NCI-H510A treated with DMSO at 0.1 percent for 48 hours (cell line): Measurements from ENCODE around the gene PGBD5.
"Not testable (repeated sequence)": the region's sequence is repeated elsewhere in the genome, so short reads cannot be mapped to it uniquely, and the experiment has no call there.

Source experiments
- DNase-seq: peaks from one replicate; lab custom pipeline; 2025; lab: John Stamatoyannopoulos, UW

Gene PGBD5, protein sequence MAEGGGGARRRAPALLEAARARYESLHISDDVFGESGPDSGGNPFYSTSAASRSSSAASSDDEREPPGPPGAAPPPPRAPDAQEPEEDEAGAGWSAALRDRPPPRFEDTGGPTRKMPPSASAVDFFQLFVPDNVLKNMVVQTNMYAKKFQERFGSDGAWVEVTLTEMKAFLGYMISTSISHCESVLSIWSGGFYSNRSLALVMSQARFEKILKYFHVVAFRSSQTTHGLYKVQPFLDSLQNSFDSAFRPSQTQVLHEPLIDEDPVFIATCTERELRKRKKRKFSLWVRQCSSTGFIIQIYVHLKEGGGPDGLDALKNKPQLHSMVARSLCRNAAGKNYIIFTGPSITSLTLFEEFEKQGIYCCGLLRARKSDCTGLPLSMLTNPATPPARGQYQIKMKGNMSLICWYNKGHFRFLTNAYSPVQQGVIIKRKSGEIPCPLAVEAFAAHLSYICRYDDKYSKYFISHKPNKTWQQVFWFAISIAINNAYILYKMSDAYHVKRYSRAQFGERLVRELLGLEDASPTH

GRCh38 chr1:230426246-230427093 lies at the start of gene PGBD5:
PGBD5 (minus strand) TSS chr1:230426332; CDS start chr1:230425928, 404 bp downstream.
- peak; percentile 82 for DNase-seq

GRCh38 chr1:230474924-230475323 lies 48.8 kb upstream of the PGBD5 start:
- not testable (repeated sequence) for DNase-seq

GRCh38 chr1:230470750-230471149 lies 44.6 kb upstream of the PGBD5 start:
- not testable (repeated sequence) for DNase-seq

DNA sequence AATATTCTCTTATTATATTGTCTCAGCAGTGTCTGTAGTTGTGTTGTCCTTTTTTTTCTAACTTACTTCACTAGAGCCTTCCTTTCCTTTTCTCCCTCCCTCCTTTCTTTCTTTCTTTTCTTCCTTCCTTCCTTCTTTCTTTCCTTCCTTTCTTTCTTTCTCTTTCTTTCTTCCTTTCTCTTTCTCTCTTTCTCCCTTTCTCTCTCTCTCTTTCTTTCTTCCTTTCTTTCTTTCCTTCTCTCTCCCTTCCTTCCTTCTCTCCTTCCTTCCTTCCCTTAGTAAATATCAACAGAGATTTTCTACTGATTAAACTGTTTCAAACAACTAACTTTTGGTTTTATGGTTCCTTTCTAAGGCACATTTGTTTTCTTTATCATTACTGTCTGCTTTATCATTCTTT lies 43.1 kb upstream of the PGBD5 start:
- DNase-seq: no peak

GRCh38 chr1:230465691-230466090 lies 39.6 kb upstream of the PGBD5 start:
- no peak for DNase-seq

- DNase-seq: no peak
These were observed 38.5 kb upstream of the PGBD5 start for GRCh38 chr1:230464671-230465070.

DNA sequence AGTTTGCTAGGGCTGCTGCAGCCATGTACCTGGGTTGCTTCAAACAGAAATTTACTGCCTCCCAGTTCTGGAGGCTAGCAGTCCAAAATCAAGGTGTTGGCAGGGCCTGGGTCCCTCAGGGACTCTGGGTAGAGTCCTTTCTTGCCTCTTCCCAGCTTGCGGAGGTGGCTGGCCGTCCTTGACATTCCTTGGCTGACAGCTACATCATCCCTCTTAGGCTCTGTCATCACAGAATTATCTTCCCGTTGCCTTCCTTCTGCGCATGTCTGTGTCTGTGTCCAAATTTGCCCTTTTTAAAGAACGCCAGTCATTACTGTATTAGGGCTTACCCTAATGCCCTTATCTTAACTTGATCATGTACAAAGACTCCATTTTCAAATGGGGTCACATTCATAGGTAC lies 37.6 kb upstream of the PGBD5 start:
- no peak for DNase-seq

GRCh38 chr1:230463326-230463725 lies 37.2 kb upstream of the PGBD5 start:
- no peak for DNase-seq

GRCh38 chr1:230459465-230459864 lies 33.3 kb upstream of the PGBD5 start:
- DNase-seq: no peak

GRCh38 chr1:230458509-230458908 lies 32.4 kb upstream of the PGBD5 start:
- DNase-seq: no peak

GRCh38 chr1:230456478-230456877 lies 30.3 kb upstream of the PGBD5 start:
- no peak for DNase-seq

DNA sequence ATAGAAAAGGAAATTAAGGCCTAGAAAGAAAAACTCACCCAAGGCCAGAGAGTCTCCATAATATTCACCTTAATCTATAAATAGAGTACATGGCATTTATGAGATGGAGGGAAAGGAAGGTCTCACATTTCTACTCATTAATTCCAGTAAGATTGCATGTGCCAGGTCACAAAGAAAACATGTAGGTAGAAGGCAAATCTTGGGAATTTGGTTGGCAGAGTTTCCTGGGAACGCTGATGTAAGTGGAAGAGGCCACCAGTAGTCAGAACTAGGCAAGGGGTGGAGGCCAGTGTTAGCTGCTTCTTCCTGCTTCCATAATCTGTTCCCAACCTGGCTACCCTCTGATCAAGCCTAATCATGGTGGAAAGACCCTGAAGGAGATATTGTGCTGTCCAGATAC lies 29.2 kb upstream of the PGBD5 start:
- no peak for DNase-seq

GRCh38 chr1:230453377-230453776 lies 27.2 kb upstream of the PGBD5 start:
- DNase-seq: no peak

DNA sequence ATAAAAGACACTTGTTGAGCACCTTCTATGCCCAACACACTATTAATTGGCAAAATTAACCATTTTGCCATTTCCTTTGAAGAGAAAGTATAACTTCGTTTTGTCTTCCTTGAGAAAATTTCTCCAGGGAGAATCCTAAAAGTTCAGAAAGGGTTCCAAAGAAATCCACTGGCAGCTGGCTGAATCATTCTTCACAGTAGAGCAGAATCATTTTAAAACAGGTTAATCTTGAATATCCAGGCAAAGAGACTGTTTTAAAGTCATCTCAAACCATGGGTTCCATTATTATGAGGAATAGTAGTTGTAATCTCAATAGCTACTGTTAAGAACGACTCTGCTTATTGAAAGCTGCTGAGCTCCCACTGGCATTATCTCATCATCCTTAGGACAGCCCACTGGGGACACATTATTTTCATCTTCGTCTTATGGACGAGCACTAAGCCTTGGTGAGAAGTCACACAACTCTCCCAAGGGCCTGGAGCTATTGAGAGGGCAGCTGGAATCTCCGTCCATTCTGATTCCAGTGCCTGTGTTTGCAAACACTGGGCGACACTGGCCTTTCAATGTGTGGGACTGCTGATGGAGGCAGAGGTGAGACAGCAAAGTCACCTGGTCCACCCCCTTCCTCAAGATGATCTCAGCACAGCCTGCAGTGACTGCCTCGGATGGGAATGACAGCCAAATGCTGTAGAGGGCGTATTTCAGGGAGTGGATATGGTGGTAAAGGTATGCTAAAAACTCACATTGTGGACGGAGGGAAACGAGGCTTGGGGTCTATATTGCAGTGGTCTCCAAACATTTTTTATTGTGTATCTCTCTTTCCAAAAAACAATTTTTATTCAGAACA lies 15.3 kb upstream of the PGBD5 start:
- no peak for DNase-seq

DNA sequence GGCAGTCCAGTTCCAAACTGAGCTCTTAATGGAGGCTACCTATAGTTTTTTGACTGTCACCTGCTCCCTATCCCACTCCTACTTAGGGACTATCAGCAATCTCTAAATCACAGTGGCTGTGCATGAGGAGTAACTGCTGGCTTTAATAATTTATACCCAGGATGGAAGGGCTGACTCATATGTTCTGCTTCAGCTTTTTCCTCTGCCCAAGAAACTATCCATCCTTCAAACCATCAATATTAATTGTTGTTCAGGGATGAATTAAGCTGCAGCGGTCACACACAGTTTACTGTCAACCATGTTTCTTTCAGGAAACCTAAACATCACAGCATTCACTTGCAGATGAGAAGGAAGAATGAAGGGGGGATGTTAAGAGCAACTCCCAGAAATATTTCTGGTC lies 9.0 kb upstream of the PGBD5 start:
- DNase-seq: no peak

DNA sequence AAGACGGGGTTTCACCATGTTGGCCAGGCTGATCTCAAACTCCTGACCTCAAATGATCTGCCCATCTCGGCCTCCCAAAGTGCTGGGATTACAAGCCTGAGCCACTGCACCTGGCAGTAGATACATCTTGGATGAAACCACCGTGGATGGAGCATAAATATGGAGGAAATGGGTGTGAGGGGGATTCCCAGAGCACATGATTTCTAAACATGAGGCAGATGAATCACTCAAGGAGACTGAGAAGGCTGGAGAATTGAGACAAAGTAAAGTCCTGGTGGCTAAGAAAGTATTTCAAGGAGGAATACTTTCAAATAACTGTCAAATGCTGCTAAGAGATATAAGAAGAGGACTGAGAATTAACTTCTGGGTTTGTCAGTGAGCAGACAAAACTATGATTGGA lies 5.4 kb upstream of the PGBD5 start:
- no peak for DNase-seq

- no peak for DNase-seq
These were observed 4.4 kb upstream of the PGBD5 start for GRCh38 chr1:230430499-230430898.

DNA sequence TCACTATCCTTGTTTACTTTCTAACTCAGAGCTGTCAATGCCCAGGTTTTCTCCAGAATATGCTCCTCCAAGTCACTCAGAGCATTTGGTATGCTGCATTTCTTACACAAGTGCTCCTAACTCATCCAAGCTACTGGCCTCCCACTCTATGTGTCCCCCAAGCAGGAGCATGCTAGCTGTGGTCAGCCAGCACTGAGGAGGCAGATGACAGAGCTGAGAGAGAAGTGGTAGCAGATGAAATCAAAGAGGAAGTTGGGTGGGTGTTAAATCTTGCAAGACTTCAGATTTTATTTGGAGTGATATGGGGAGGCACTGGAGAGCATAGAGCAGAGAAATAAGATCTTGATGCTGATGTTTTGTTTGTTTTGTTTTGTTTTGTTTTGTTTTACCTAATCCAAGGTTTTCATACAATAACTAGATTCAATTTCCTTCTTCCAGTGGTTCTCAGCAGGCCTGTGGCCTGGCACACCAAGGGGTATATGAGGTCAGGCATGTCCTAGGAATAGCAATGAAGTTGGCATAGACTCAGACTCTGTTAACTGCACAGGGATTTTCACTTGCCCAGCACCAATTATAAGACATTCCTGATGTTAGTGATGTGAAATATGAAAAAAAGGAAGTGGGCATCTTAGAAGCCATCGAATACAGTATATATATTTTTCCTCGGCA lies 3.1 kb upstream of the PGBD5 start:
- DNase-seq: no peak

DNA sequence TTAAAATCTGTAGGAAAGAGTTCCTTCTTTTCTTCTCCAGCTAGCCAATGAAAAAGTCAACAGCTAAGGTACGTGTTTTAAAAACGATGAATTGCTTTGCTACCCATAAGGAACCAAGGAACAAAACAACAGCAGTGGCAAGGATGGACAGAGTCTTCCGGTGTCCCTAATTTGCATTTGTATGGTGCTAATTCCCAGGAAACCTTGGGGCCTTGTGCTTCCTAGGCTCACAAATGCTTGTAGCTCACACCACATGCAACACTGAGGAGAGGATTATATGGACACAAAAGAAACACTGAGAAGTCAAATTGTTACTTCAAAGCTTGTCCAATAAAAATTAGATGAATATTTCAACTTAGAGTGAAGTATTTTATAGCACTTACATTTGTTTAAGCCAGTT lies 1.8 kb upstream of the PGBD5 start:
- DNase-seq: no peak

DNA sequence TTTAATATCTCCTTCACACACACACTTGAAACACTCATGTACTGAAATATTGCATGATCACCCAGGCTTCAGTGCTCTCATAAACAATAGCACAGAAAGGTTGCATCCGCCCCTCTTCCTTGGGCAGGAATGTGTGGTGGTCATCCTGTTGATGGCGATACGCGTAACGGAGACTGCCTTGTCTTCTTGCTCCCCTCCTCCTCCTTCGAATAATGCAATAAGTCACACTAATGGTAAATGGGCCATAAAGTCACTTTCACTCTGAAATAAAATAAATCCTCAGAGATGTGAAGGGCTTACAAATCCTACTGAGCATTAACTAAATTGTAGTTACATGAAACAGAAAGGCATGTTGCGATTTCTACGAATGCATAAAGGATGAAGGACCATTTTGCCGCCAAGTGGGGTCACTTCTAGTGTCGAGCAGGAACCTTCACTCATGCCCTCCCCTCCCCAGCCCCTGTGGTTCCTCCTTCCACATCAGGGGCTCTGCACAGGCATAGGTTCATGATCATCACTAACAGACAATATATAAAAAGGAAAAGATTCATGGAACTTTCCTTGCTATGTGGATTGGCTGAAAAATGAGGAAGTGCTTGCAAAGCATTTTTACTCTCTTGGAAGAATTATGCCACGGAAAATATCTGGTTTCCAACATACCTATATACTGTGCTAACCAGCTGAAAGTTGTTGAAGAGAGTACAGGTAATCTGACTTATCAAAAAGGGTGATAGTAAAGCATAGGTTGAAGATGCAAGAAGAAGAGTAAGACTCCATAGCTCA lies 1.2 kb upstream of the PGBD5 start:
- no peak for DNase-seq
